HFF-Myc (cell line): Measurements from ENCODE around the gene MAPK10.

Source experiments
- DNase-seq: peaks from one replicate; pipeline ENCODE4 v3.0.0-alpha.2; 2011; ENCODE audit warnings: low read depth; ENCODE audit errors: extremely low read depth
- H3K4me3 ChIP-seq: replicated peaks from 2 replicates; pipeline ENCODE4 v1.5.1; 2011; ENCODE audit warnings: low read depth, mild to moderate bottlenecking, control low read depth, low read length
- CTCF ChIP-seq: IDR thresholded peaks from 2 replicates; pipeline ENCODE4 v1.5.1; 2012; ENCODE audit warnings: mild to moderate bottlenecking, low read depth, low read length, control low read depth; ENCODE audit errors: missing control alignments

MAPK10 gene

GRCh38 chr4:86367577-86367976 lies 7.7 kb upstream of the MAPK10 start:
- TF ChIP-seq CTCF, result no peak
- DNase-seq, result no peak
- H3K4me3 ChIP-seq, result no peak overlapping the region

GRCh38 chr4:86366920-86367319 lies 7.1 kb upstream of the MAPK10 start:
- no peak overlapping the region for H3K4me3 ChIP-seq
- no peak for DNase-seq
- TF ChIP-seq CTCF, result no peak

- no peak overlapping the region for H3K4me3 ChIP-seq
- no peak for TF ChIP-seq CTCF
- no peak for DNase-seq
These were observed 2.7 kb upstream of the MAPK10 start for GRCh38 chr4:86362510-86362909.

GRCh38 chr4:86358257-86358656 lies 1.6 kb downstream of the MAPK10 start:
- no peak for DNase-seq
- no peak overlapping the region for H3K4me3 ChIP-seq
- TF ChIP-seq CTCF, result no peak

GRCh38 chr4:86357608-86358007 lies 2.2 kb downstream of the MAPK10 start:
- no peak overlapping the region for H3K4me3 ChIP-seq
- no peak for DNase-seq
- no peak for TF ChIP-seq CTCF

GRCh38 chr4:86356425-86357210 lies 3.2 kb downstream of the MAPK10 start:
- TF ChIP-seq CTCF, result no peak
- DNase-seq, result no peak
- no peak overlapping the region for H3K4me3 ChIP-seq

- DNase-seq, result no peak
- no peak for TF ChIP-seq CTCF
- no peak overlapping the region for H3K4me3 ChIP-seq
These were observed 5.5 kb downstream of the MAPK10 start for GRCh38 chr4:86354390-86354789.
